Measurements from ENCODE around the gene FBXO41.

The FBXO41 gene

GRCh38 chr2:73281244-73281643, 3.0 kb downstream of the FBXO41 start:
- TF ChIP-seq REST (IDR thresholded peaks at IDR 0.05; ENCODE audit: insufficient read depth in 1 of 2, low read depth in 2 of 2, low read length in 2 of 2) (no peak), TAF1 (IDR thresholded peaks at IDR 0.05; ENCODE audit: borderline replicate concordance, insufficient read depth, low read length) (no peak), POLR2AphosphoS5 (IDR thresholded peaks at IDR 0.05; ENCODE audit: low read depth, low read length) (no peak), SIN3A (IDR thresholded peaks at IDR 0.05; ENCODE audit: borderline replicate concordance, insufficient read depth, low read length) (no peak), FOXP2 (optimal IDR thresholded peaks at IDR 0.05; ENCODE audit: borderline replicate concordance, extremely low read depth, extremely low read length, insufficient read depth) (no peak)

DNA sequence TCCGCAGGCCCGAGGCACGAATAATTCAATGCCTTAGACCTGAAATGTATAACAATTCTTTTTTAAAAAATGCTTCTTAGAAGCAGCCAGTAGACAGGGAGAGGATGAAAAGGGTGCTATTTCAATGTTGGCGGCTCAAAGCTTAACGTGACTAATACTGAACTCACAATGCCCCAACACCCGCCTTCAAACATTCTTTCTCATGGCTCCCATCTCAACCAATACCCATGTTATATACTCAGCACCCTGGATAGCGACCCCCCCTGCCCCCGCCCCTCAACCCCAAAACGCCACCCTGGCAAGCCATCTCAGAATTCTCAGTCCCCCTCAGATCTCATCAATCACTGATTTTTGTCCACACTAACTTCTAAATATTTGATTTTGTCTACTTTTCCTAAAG, 4.4 kb downstream of the FBXO41 start:
- TF ChIP-seq TAF1 (IDR thresholded peaks at IDR 0.05; ENCODE audit: borderline replicate concordance, insufficient read depth, low read length) (no peak), REST (IDR thresholded peaks at IDR 0.05; ENCODE audit: insufficient read depth in 1 of 2, low read depth in 2 of 2, low read length in 2 of 2) (peak; percentile 42 to 86; a peak in 2 of 4 replicates)

- TF ChIP-seq POLR2AphosphoS5 (IDR thresholded peaks at IDR 0.05; ENCODE audit: low read depth, low read length) = no peak
- TF ChIP-seq FOXP2 (optimal IDR thresholded peaks at IDR 0.05; ENCODE audit: borderline replicate concordance, extremely low read depth, extremely low read length, insufficient read depth) = no peak
- TF ChIP-seq REST (IDR thresholded peaks at IDR 0.05; ENCODE audit: insufficient read depth in 1 of 2, low read depth in 2 of 2, low read length in 2 of 2) = no peak
- TF ChIP-seq TAF1 (IDR thresholded peaks at IDR 0.05; ENCODE audit: borderline replicate concordance, insufficient read depth, low read length) = no peak
- TF ChIP-seq SIN3A (IDR thresholded peaks at IDR 0.05; ENCODE audit: borderline replicate concordance, insufficient read depth, low read length) = no peak
Measured at GRCh38 chr2:73272270-73272669, 12.0 kb downstream of the FBXO41 start.

DNA sequence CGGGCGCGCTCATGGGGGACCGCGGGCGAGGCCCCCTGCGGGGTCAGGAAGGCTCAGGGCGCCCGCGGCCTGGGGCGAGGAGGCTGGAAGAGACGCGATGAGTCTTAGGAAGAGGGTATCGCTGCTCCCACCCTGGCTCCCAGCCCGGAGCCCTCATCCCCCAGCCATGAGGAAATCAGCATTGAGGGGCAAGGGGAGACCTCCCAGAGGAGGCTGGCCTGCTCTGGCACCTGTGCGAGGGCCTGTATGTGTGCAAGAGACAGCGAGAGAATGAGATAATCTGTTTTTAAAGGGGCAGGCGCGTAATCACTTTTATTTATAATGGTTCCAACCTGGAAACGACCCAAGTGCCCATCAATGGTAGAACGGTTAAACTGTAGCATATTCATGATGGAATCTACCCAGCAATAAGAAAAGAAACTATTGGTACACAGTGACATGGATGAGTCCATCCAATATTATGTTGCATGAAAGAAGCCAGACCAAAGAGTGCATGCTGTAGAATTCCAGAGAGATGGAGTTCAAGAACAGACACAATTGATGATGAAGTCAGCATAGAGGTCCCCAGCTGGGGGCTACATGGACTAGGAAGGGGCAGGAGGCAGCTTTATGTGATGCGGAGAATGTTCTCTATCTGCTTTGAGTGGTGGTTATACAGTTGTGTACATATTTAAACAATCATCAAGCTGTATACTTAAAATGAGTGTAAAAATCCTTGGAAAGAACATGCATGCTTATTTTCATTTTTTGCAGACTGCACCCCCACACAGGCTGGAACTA, 14.4 kb downstream of the FBXO41 start:
- TF ChIP-seq FOXP2 (optimal IDR thresholded peaks at IDR 0.05; ENCODE audit: borderline replicate concordance, extremely low read depth, extremely low read length, insufficient read depth) (no peak), POLR2AphosphoS5 (IDR thresholded peaks at IDR 0.05; ENCODE audit: low read depth, low read length) (no peak), REST (IDR thresholded peaks at IDR 0.05; ENCODE audit: insufficient read depth in 1 of 2, low read depth in 2 of 2, low read length in 2 of 2) (no peak), SIN3A (IDR thresholded peaks at IDR 0.05; ENCODE audit: borderline replicate concordance, insufficient read depth, low read length) (no peak), TAF1 (IDR thresholded peaks at IDR 0.05; ENCODE audit: borderline replicate concordance, insufficient read depth, low read length) (no peak)
